Activated T-helper 17 cell treated with anti-CD3 and anti-CD28 coated beads, Interleukin-2, amount 50 U/mL, for 72 hours (primary cell): Measurements from ENCODE around the gene MORN1. TPM values are rescaled to one million over a fixed set of nuclear protein-coding genes. Genes with fewer than 3 reads are reported as not detected.
A peak's percentile ranks its signal among the peaks of the same experiment; 100 is the strongest.
"Not testable (repeated sequence)": the region's sequence is repeated elsewhere in the genome, so short reads cannot be mapped to it uniquely, and the experiment has no call there.

Source experiments
- ATAC-seq: fragments of 150-1000 bp; cut with Tn5 transposase; replicated peaks from 2 replicates; pipeline ENCODE4 v1.10.0; 2021; ENCODE audit warnings: mild to moderate bottlenecking, moderate library complexity
- H3K27ac Mint-ChIP-seq: one replicate; pipeline ENCODE4 v1.8.0; 2022; ENCODE audit warnings: mixed read lengths
- H3K27me3 Mint-ChIP-seq: one replicate; pipeline ENCODE4 v1.8.0; 2022; ENCODE audit warnings: mixed read lengths
- H3K36me3 Mint-ChIP-seq: one replicate; pipeline ENCODE4 v1.8.0; 2022; ENCODE audit warnings: low read depth, mild to moderate bottlenecking, mixed read lengths
- H3K4me1 Mint-ChIP-seq: one replicate; pipeline ENCODE4 v1.8.0; 2022; ENCODE audit warnings: mixed read lengths
- H3K4me3 Mint-ChIP-seq: one replicate; pipeline ENCODE4 v1.8.0; 2022; ENCODE audit warnings: mild to moderate bottlenecking, mixed read lengths
- H3K9me3 Mint-ChIP-seq: one replicate; pipeline ENCODE4 v1.8.0; 2022; ENCODE audit warnings: mixed read lengths
- total RNA-seq, 2 donors: library from RNA; stranded (reverse); gene quantifications; one replicate each; pipeline ENCODE4 v1.2.3, GENCODE V29; 2022

MORN1 gene
- total RNA-seq, 2 donors from 2014 or later, result 4.4 to 5.3 TPM

DNA sequence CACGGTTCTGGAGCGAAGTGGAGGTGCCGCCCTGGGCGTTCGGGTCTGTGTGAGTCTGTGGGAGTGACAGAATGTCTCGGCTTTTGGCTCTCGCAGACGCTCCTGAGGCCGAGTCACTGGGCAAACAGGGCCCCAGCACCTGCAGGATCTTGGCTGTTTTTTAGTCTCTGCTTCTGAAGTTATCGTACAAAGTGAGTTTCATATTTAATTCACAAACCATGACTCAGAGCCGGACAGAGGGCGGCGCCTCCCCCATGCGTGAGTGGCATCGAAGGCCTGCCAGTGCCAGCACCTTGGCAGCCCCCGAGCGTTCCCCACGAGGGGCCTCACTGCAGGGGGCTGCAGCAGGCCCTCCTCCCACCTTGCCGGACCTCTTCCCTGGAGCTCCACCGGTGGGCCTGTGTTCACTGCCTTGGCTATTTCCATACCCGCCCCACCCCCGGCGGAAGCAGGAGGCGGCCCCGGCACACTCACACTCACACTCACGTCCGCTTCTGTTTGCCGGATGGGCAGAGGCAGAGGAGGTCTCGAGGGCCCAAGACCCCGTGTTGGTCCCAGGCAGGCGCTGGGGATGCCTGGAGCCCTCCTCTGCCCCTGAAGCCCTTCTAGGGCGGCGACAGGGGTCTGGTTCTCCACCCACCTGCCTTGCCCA is 56.3 kb downstream of the MORN1 start:
- Mint-ChIP-seq H3K27me3 (no peaks in the 10 kb centered on the region), H3K36me3 (no peaks in the 10 kb centered on the region), H3K4me1 (no peaks in the 10 kb centered on the region), H3K27ac (no peak overlapping the region), H3K9me3 (no peaks in the 10 kb centered on the region), H3K4me3 (no peak overlapping the region)
- ATAC-seq, result no peak

DNA sequence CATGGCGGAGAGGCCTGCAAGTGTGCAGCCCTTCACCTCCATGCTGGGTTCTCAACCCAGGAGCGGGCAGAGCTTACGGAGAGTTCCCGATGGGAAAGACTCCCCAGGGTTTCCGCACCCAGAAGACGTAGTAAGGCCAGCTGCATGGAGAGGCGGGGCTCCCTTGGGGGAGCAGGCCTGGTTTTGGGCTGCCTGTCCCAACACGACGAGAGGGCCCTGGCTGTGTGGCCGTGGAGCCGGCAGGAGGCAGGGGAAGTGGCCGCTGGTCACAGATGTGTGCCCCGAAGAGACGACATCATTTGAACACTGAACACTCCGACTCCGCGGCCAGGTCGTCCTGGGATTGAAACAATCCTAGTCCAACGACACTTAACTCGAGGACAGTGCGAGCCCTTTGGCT is 57.0 kb downstream of the MORN1 start:
- no peak overlapping the region for H3K4me3 Mint-ChIP-seq
- no peaks in the 10 kb centered on the region for H3K36me3 Mint-ChIP-seq
- no peaks in the 10 kb centered on the region for H3K9me3 Mint-ChIP-seq
- no peaks in the 10 kb centered on the region for H3K4me1 Mint-ChIP-seq
- no peak for ATAC-seq
- no peak overlapping the region for H3K27ac Mint-ChIP-seq
- no peaks in the 10 kb centered on the region for H3K27me3 Mint-ChIP-seq

DNA sequence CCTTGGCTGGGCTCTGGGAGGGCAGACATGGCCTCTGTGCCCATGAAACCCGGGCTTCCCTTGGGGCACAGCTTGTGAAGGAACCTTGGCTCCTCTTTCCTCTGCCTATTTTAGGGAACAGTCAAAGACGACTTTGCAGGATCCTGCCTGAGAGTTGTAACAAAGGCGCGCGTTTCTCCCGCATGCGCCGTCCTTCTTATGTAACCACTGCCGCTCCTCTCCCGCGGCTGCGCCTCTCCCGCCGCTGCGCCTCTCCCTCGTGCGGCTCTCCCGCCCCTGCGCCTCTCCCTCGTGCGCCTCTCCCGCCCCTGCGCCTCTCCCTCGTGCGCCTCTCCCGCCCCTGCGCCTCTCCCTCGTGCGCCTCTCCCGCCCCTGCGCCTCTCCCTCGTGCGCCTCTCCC is 59.8 kb downstream of the MORN1 start:
- H3K4me1 Mint-ChIP-seq, H3K36me3 Mint-ChIP-seq, H3K27ac Mint-ChIP-seq, H3K27me3 Mint-ChIP-seq, H3K9me3 Mint-ChIP-seq, H3K4me3 Mint-ChIP-seq, ATAC-seq: not testable (repeated sequence)

DNA sequence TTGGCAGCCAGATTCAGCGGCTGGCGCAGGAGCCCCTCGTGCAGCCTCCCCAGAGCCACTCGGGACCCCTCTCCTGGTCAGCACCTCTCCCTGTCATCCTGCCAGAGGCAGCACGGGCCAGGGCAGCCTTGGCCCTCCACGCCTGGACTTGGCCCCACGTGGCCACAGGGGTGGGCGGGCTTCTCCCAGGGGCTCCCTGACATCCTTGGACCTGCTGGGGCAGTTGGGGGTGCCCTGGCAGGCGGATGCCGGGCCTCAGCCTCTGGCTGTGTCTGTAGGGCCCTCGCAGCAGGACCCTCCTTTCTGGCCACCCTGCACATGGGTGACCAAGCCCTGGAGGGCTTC is 60.2 kb downstream of the MORN1 start:
- H3K4me3 Mint-ChIP-seq, result no peak overlapping the region
- no peaks in the 10 kb centered on the region for H3K9me3 Mint-ChIP-seq
- no peak for ATAC-seq
- H3K27ac Mint-ChIP-seq, result no peak overlapping the region
- no peaks in the 10 kb centered on the region for H3K36me3 Mint-ChIP-seq
- H3K4me1 Mint-ChIP-seq, result peaks cover 6% of the 10 kb centered on the region
- no peaks in the 10 kb centered on the region for H3K27me3 Mint-ChIP-seq

DNA sequence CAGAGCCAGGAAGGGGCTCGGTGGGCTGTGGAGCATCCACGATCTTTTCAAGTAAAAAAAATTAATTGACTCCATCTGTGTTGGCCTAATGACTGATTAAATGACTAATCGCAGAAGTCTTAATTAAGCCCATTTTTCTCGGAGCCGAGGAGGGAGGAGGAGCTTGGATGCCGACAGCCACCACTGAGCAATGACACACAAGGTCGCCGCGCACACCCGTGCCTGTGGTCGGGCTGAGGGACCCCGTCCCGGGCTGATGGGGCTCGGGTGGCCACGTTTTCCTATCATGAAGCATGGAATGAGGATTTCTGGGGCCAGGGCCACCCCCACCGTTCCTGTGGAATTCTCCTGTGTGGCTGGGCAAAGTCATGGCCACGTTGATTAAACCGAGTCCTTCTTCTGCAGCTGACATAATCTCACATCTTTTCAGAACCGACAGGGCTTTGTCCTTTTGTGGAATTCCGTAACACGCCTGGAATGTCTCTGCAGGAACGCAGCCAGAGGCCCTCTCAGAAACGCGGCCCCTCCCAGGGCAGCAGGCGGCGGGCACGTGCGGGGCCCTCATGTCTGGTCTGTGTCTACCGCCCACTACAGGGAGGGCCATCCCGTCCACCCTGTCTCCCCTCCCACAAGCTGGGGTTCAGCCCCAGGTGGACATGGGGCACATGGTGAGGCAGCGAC is 60.7 kb downstream of the MORN1 start:
- Mint-ChIP-seq H3K4me3 (no peak overlapping the region), H3K9me3 (no peaks in the 10 kb centered on the region), H3K27me3 (no peaks in the 10 kb centered on the region), H3K4me1 (peaks cover 6% of the 10 kb centered on the region), H3K36me3 (no peaks in the 10 kb centered on the region), H3K27ac (no peak overlapping the region)
- no peak for ATAC-seq

DNA sequence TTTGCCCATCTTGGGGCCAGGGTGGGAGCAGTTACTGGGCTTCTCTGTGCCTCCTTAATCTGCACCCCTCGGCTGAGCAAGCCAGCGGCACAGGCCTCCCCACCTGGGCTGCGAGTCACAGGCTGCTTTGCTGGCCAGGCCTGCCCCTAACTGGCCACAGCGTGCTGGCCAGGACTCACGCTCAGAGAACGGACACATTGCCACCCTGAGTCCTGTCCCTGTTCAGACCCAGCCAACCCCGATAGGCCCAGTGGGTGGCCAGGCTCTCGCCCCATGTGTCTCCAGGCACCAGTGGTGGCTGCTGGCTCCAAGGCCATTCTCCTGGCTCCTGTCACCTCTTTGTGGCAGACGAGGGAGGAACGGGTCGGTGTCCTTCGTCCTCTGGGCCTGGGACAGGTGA is 61.3 kb downstream of the MORN1 start:
- Mint-ChIP-seq H3K4me3 (no peak overlapping the region), H3K9me3 (no peaks in the 10 kb centered on the region), H3K27ac (no peak overlapping the region), H3K27me3 (no peaks in the 10 kb centered on the region), H3K36me3 (no peaks in the 10 kb centered on the region), H3K4me1 (peaks cover 6% of the 10 kb centered on the region)
- no peak for ATAC-seq

DNA sequence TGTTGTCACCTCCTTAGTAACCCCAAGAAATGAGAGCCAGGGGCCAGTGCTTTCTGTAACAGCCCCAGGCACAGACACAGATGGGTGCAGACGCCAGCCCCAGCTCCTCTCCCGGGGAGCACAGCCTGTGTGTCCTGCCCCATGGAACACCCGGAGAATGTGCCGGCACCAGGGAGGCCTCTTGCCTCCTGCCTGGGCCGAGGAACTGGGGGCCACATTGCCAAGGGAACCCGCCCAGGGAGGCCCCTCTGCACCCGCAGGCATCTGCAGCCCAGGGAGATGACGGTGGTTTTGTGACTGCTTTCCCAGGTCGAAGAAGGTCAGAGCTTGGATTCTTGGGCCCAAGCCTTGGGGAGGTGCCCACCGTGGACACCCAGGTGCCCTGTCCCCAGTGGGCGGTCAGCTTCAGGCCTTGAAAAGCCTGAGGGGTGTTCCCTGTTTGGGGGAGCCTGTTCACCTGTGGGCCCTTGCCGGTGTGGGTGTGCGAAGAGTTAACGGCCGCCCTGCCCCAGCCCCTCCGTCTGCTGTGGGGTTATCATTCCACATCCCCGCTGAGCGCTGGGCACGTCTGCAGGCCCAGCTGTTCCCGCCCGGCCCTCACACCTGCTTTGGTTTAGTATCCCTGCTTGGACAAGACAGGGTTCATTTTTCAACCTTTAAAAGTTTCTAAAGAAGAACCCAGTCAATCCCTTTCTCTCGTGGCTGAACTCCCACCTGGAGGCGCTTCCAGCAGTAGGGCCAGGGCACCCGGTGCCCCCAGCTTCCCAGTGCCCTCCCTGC is 62.5 kb downstream of the MORN1 start:
- no peak for ATAC-seq
- H3K27me3 Mint-ChIP-seq, result no peaks in the 10 kb centered on the region
- no peaks in the 10 kb centered on the region for H3K36me3 Mint-ChIP-seq
- H3K27ac Mint-ChIP-seq, result no peak overlapping the region
- peaks cover 6% of the 10 kb centered on the region for H3K4me1 Mint-ChIP-seq
- no peak overlapping the region for H3K4me3 Mint-ChIP-seq
- H3K9me3 Mint-ChIP-seq, result no peaks in the 10 kb centered on the region

DNA sequence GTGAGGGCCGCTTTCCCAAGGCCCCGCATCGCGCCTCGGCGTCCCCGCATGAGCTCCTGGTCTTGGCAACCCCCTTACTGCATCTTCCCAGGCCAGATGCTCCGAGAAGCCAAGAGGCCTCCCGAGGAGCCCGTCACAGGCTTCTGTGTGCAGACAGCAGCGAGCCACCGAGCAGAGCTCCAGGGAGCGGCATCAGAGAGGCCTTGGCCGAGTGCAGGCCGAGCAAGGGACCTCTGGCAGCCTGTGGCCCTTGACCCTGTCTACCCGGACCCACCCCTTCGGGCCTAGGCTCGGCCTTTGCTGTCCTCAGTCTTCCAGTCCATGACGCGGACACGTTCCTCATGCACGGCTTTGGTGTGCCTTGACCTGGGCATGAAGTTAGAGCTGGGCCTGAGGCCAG is 63.5 kb downstream of the MORN1 start:
- Mint-ChIP-seq H3K4me1 (peaks cover 6% of the 10 kb centered on the region), H3K36me3 (no peaks in the 10 kb centered on the region)

DNA sequence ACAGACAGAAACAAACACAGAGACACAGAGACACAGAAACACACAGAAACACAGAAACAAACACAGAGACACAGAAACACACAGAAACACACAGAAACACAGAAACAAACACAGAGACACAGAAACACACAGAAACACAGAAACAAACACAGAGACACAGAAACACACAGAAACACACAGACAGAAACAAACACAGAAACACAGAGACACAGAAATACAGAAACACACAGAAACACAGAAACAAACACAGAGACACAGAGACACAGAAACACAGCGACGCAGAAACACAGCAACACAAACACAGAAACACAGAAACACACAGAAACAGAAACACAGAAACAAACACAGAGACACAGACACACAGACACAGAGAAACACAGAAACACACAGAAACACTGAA is 64.2 kb downstream of the MORN1 start:
- not testable (repeated sequence) for H3K36me3 Mint-ChIP-seq, H3K27me3 Mint-ChIP-seq, H3K4me3 Mint-ChIP-seq, H3K4me1 Mint-ChIP-seq, ATAC-seq, H3K9me3 Mint-ChIP-seq
- peak overlapping the region; percentile 20 for H3K27ac Mint-ChIP-seq

More for the DNA sequence above, 63.5 kb downstream of the MORN1 start:
- Mint-ChIP-seq H3K27ac (no peak overlapping the region), H3K9me3 (no peaks in the 10 kb centered on the region), H3K27me3 (no peaks in the 10 kb centered on the region), H3K4me3 (no peak overlapping the region)
- ATAC-seq, result no peak

DNA sequence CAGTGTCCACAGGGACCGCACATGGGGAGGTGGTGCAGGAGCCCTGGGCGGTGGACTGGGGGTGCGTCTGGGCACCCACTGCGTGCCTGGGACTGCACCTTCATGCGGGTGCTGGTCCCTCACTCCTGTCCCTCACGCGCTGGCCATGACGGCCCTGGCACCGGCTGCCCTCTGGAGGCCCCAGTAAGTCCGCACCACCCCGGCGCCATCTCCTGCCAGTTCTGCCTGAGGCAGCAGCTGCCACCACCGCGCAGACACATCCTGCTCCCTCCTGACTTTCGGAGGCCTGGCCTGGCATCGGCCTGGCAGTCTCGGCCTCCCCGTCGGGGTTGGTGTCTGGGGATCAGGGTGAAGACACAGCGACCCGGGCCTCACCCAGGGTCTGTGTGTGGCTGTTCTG is 64.8 kb downstream of the MORN1 start:
- Mint-ChIP-seq H3K36me3 (no peaks in the 10 kb centered on the region), H3K27ac (peak overlapping the region; percentile 20), H3K4me1 (peaks cover 6% of the 10 kb centered on the region), H3K9me3 (no peaks in the 10 kb centered on the region), H3K4me3 (no peak overlapping the region), H3K27me3 (no peaks in the 10 kb centered on the region)
- no peak for ATAC-seq

DNA sequence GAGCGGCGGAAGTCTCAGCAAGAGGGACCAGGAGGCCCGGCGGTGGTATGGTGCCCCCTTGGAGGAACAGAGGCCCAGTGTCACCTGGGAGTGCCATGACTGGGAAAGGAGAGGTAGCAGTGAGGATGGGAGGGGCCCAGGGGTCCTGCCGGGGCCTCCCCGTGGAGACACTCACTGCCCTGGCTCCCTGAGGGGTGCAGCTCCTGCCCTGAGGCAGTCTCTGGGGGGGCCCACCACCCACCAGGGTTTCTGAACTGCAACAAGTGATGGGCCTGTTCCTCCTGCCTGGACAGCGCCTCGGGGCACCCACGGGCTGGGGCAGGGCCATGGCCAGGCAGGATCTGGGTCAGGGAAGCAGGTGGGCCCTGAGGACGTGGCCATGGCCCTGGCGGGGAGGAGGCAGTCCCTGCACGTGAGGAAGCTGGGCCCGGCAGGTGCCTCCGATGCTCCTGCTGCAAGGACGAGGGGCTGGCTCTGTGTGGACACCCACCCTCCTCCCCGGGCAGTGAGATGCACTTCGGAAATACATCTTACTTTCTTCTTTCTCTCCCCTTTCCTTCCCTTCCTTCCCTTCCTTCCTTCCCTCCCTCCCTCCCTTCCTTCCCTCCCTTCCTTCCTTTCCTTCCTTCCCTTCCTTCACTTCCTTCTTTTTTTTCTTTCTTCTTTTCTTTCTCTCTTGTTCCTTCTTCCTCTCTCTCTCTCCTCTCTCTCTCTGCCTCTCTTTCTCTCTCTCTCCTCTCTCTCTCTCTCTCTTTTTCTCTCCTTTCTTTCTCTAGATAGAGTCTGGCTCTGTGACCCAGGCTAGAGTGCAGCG is 66.6 kb downstream of the MORN1 start:
- H3K4me3 Mint-ChIP-seq, result no peak overlapping the region
- H3K27ac Mint-ChIP-seq, result peak overlapping the region; percentile 86
- no peaks in the 10 kb centered on the region for H3K9me3 Mint-ChIP-seq
- no peak for ATAC-seq
- H3K27me3 Mint-ChIP-seq, result no peaks in the 10 kb centered on the region
- no peaks in the 10 kb centered on the region for H3K36me3 Mint-ChIP-seq
- H3K4me1 Mint-ChIP-seq, result peaks cover 6% of the 10 kb centered on the region

DNA sequence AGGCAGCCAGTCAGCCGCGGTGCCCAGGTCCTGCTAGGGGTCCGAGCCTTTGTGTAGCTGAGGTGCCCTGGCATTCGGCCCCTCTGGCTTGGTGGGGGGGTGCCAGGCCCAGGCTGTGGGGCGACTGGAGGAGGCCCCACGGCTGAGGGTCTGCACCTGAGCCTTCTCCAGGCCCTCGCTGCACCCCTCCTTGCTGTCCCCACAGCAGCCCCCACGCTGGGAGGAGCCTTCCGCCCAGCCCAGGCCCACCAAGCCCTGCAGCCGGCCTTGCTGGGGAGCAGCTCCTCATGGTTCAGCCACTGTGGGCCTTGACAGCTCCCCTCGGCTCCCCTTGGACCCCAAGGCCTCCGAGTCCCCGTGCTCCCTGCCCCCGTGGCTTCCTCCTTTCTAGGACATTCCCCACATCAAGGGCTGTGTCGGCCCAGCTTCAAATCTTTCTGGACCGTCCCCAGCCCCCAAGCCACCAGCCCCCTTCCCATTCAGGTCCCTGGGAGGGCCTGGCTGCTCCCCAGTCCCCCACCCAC is 67.8 kb downstream of the MORN1 start:
- no peak for ATAC-seq

DNA sequence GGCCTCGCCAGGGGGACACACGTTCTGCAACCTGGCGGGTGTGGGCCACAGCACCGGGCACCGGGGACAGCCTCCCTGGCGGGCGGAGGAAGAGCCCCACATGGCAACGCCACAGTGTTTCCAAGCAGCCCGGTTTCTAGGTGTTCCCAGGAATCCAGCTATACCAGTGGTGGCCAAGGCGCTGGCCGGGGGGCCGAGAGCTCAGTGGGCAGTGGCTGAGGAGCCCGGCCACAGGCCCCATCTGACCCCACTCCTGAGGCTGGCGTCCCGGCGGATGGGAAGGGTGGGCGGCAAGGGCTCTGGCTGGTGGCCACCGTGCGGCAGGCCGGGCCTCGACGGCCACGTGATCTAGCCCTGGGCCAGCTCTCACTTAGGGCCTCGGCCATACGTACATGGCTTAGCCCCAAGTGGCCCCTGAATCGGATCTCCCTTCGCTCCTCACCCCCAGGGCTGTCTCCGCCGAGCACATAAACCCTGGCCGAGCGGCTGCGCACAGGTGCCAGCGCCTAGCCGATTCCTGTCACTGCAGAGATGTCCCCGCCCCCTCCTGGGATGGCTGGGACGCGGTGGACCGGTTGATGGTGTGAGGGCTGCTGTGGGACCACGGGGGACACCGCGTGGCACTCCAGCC is 68.7 kb downstream of the MORN1 start:
- H3K4me1 Mint-ChIP-seq, result peaks cover 6% of the 10 kb centered on the region
- H3K27ac Mint-ChIP-seq, result no peak overlapping the region
- no peak overlapping the region for H3K4me3 Mint-ChIP-seq
- no peaks in the 10 kb centered on the region for H3K27me3 Mint-ChIP-seq
- H3K9me3 Mint-ChIP-seq, result no peaks in the 10 kb centered on the region
- ATAC-seq, result no peak
- no peaks in the 10 kb centered on the region for H3K36me3 Mint-ChIP-seq

More for the DNA sequence above, 67.8 kb downstream of the MORN1 start:
- H3K9me3 Mint-ChIP-seq, result no peaks in the 10 kb centered on the region
- no peaks in the 10 kb centered on the region for H3K27me3 Mint-ChIP-seq
- H3K36me3 Mint-ChIP-seq, result no peaks in the 10 kb centered on the region
- H3K4me3 Mint-ChIP-seq, result no peak overlapping the region
- no peak overlapping the region for H3K27ac Mint-ChIP-seq
- H3K4me1 Mint-ChIP-seq, result peaks cover 6% of the 10 kb centered on the region

DNA sequence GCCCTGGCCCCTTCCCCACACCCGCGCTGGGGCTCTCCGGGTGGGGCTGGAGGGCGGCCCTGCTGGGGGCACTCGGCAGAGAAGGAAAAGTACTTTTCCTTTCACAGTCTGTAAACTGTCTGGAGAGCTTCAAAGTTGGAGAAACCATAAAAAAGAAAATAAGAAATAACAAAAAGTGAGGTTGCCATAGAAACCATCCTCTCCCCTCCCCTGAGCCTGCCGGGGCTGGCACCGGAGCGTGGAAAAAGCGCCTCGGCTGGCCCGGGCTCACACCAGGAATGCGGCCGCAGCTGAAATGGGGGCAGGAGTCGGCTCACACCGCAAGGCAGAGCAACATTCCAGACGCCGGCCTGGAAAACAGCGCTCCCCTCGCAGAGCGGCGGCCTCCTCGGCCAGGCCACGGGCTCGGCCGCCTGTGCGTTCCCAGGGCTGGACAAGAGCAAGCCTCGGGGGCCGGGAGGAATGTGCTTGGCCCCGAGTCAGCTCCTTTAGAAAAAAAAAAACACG is 69.2 kb downstream of the MORN1 start:
- no peaks in the 10 kb centered on the region for H3K9me3 Mint-ChIP-seq
- H3K27me3 Mint-ChIP-seq, result no peaks in the 10 kb centered on the region
- no peaks in the 10 kb centered on the region for H3K36me3 Mint-ChIP-seq
- H3K4me3 Mint-ChIP-seq, result no peak overlapping the region
- ATAC-seq, result no peak
- H3K27ac Mint-ChIP-seq, result no peak overlapping the region
- peaks cover 3% of the 10 kb centered on the region for H3K4me1 Mint-ChIP-seq
